OCI-LY7 (cell line): ENCODE measurements around the gene SPAG4. TPM values are rescaled to one million over a fixed set of nuclear protein-coding genes. Genes with fewer than 3 reads are reported as not detected.

ENCODE experiments used
- BruUV-seq: library from RNA; stranded (reverse); fragments of 400-500 nt; replicated peaks from 2 replicates; lab custom pipeline; 2021; lab: Mats Ljungman, UMichigan
- CTCF ChIA-PET: fragments of 300-600 bp; sonication (Branson Sonifier 250); formaldehyde crosslinking; loops from one replicate; lab custom pipeline; 2022; ENCODE audit warnings: antibody characterized with exemption; ENCODE audit not compliant: unreplicated experiment; lab: Charles Lee
- POLR2A ChIA-PET: fragments of 300-600 bp; sonication (Branson Sonifier 250); formaldehyde crosslinking; loops from one replicate; lab custom pipeline; 2022; ENCODE audit warnings: antibody characterized with exemption; lab: Charles Lee
- DNase-seq: peaks from one replicate; pipeline ENCODE4 v3.0.0-alpha.2; 2015; ENCODE audit warnings: low spot score
- H2AFZ ChIP-seq: fragments of 200-600 bp; sonication (generic), shearing (Covaris generic); 2 replicates; pipeline ENCODE4 v1.6.1; 2014; ENCODE audit warnings: mild to moderate bottlenecking, antibody characterized with exemption, low read length, moderate library complexity
- H3K27ac ChIP-seq: fragments of 200-600 bp; sonication (generic); 2 replicates; pipeline ENCODE4 v1.5.1; 2014; ENCODE audit warnings: mixed run types, low read depth, mild to moderate bottlenecking, moderate library complexity, low read length, inconsistent platforms; ENCODE audit not compliant: poor library complexity, severe bottlenecking
- H3K36me3 ChIP-seq: fragments of 200-600 bp; sonication (generic); 2 replicates; pipeline ENCODE4 v1.6.1; 2014; ENCODE audit warnings: mild to moderate bottlenecking, antibody characterized with exemption, low read length, moderate library complexity, mixed read lengths; ENCODE audit not compliant: insufficient read depth
- H3K4me1 ChIP-seq: fragments of 200-600 bp; sonication (generic); 2 replicates; pipeline ENCODE4 v1.5.1; 2014; ENCODE audit warnings: mild to moderate bottlenecking, low read length; ENCODE audit not compliant: insufficient read depth, poor library complexity, severe bottlenecking
- H3K4me2 ChIP-seq: fragments of 200-600 bp; sonication (generic); 2 replicates; pipeline ENCODE4 v1.6.1; 2014; ENCODE audit warnings: mild to moderate bottlenecking, low read length
- H3K4me3 ChIP-seq: fragments of 200-600 bp; sonication (generic); 2 replicates; pipeline ENCODE4 v1.5.1; 2014; ENCODE audit warnings: mild to moderate bottlenecking, low read depth, low read length; ENCODE audit not compliant: poor library complexity, severe bottlenecking
- H3K79me2 ChIP-seq: fragments of 200-600 bp; sonication (generic); 2 replicates; pipeline ENCODE4 v1.6.1; 2016; ENCODE audit warnings: low read depth, mild to moderate bottlenecking, low read length, moderate library complexity, mixed read lengths; ENCODE audit not compliant: insufficient read depth
- H3K9me2 ChIP-seq: fragments of 200-600 bp; sonication (generic); 2 replicates; pipeline ENCODE4 v1.6.1; 2016; ENCODE audit warnings: mild to moderate bottlenecking, low read length, mixed read lengths; ENCODE audit not compliant: insufficient read depth
- H3K9me3 ChIP-seq: fragments of 200-600 bp; sonication (generic); 2 replicates; pipeline ENCODE4 v1.6.1; 2014; ENCODE audit warnings: mild to moderate bottlenecking, mixed run types, low read length, mixed read lengths
- H4K20me1 ChIP-seq: fragments of 200-600 bp; sonication (generic); 2 replicates; pipeline ENCODE4 v1.6.1; 2014; ENCODE audit warnings: mild to moderate bottlenecking, antibody characterized with exemption, low read length, moderate library complexity, mixed read lengths; ENCODE audit not compliant: insufficient read depth
- CTCF ChIP-seq: fragments of 200-600 bp; sonication (generic); conservative IDR thresholded peaks from 2 replicates; pipeline ENCODE4 v1.5.1; 2014; ENCODE audit warnings: mild to moderate bottlenecking, antibody characterized with exemption, low read length, moderate library complexity, mixed read lengths
- EZH2phosphoT487 ChIP-seq: fragments of 200-600 bp; sonication (generic); IDR thresholded peaks from 2 replicates; pipeline ENCODE4 v1.6.1; 2018; ENCODE audit warnings: low read depth, borderline replicate concordance, mild to moderate bottlenecking, mixed run types, antibody characterized with exemption, low read length, moderate library complexity, mixed read lengths
- intact Hi-C: fragments of 100-400 bp; cut with micrococcal nuclease; formaldehyde crosslinking; loops from one replicate; pipeline ENCODE4 v1.10.0; 2022; ENCODE audit not compliant: unreplicated experiment
- total RNA-seq, 2 experiments: library from RNA; depleted of rRNA in 1 of 2; stranded (reverse); fragments of >200 nt in 1 of 2; shearing (Covaris generic) in 1 of 2; gene quantifications; 2 replicates each; pipeline ENCODE4 v1.2.3, GENCODE V29; 2014 to 2022

SPAG4 gene
- total RNA-seq, 2 experiments from 2014 or later = 24.7 to 64.2 TPM

GRCh38 chr20:35654415-35654814 is 38.8 kb downstream of the SPAG4 start:
- intact Hi-C loops = no loop called here

GRCh38 chr20:35657271-35657670 is 41.6 kb downstream of the SPAG4 start:
- no TSS peak for BruUV-seq
- peaks cover 41% of the 10 kb centered on the region for H3K4me1 ChIP-seq
- ChIA-PET CTCF (no interaction called here), POLR2A (interaction anchor here (0.5 kb wide), 1 partner anchor 41 kb away, joined by 3 read pairs; the partner anchor contains the start of gene SPAG4)
- TF ChIP-seq EZH2phosphoT487 = no peak
- no peak for TF ChIP-seq CTCF
- H3K9me3 ChIP-seq = no peaks in the 10 kb centered on the region; the same call in 1 of the 2 replicates
- intact Hi-C loops = no loop called here
- no peak overlapping the region for H3K4me2 ChIP-seq
- H4K20me1 ChIP-seq = peaks cover 56% of the 10 kb centered on the region
- no peak overlapping the region for H2AFZ ChIP-seq
- H3K27ac ChIP-seq = no peak overlapping the region
- H3K9me2 ChIP-seq = no peaks in the 10 kb centered on the region
- no peak overlapping the region for H3K4me3 ChIP-seq
- H3K79me2 ChIP-seq = peaks cover 100% of the 10 kb centered on the region
- DNase-seq = no peak
- peaks cover 85% of the 10 kb centered on the region for H3K36me3 ChIP-seq

More at GRCh38 chr20:35654415-35654814, 38.8 kb downstream of the SPAG4 start:
- Histone ChIP-seq H4K20me1 (peaks cover 36% of the 10 kb centered on the region), H3K27ac (no peak overlapping the region), H3K4me2 (no peak overlapping the region), H3K9me2 (no peaks in the 10 kb centered on the region), H3K9me3 (no peaks in the 10 kb centered on the region), H3K4me3 (no peak overlapping the region), H2AFZ (no peak overlapping the region), H3K79me2 (peaks cover 100% of the 10 kb centered on the region), H3K4me1 (peaks cover 14% of the 10 kb centered on the region), H3K36me3 (peaks cover 97% of the 10 kb centered on the region)
- no TSS peak for BruUV-seq
- DNase-seq = no peak
- TF ChIP-seq CTCF = no peak
- no peak for TF ChIP-seq EZH2phosphoT487
- CTCF ChIA-PET = no interaction called here
- POLR2A ChIA-PET = interaction anchor here (0.6 kb wide), 1 partner anchor 216 kb away, joined by 5 read pairs; no protein-coding TSS in a partner anchor

- CTCF ChIA-PET = no interaction called here
- Histone ChIP-seq H3K9me2 (no peaks in the 10 kb centered on the region), H3K27ac (no peak overlapping the region), H3K9me3 (no peaks in the 10 kb centered on the region; the same call in 1 of the 2 replicates), H3K79me2 (peaks cover 94% of the 10 kb centered on the region), H3K4me1 (peaks cover 47% of the 10 kb centered on the region), H3K36me3 (peaks cover 66% of the 10 kb centered on the region), H3K4me2 (peak overlapping the region; percentile 96), H4K20me1 (peaks cover 61% of the 10 kb centered on the region), H2AFZ (no peak overlapping the region), H3K4me3 (peak overlapping the region; percentile 76)
- DNase-seq = no peak
- POLR2A ChIA-PET = interaction anchor here (0.8 to 1.5 kb wide), 2 partner anchors 8 to 19 kb away, joined by 3 to 4 read pairs; no protein-coding TSS in a partner anchor
- no TSS peak for BruUV-seq
- TF ChIP-seq CTCF (no peak), EZH2phosphoT487 (no peak)
- intact Hi-C loops = loop anchor here (5.0 to 10.0 kb wide), 2 partner anchors 82 to 96 kb away; partner anchors contain the start of gene RBM39
Measured at GRCh38 chr20:35660122-35660937, 44.7 kb downstream of the SPAG4 start.
